ENCODE results near the gene MSH3. TPM values are rescaled to one million over a fixed set of nuclear protein-coding genes. Genes with fewer than 3 reads are reported as not detected.

The MSH3 gene
- polyA plus RNA-seq, 1 of the 3 experiments (the other 2 are of a cell fraction) = 3.5 TPM

GRCh38 chr5:80754900-80755299, 100.4 kb downstream of the MSH3 start:
- H3K4me3 ChIP-seq (ENCODE audit: low read depth in 2 of 2, low read length in 1 of 2) = no peak overlapping the region
- H2AFZ ChIP-seq (ENCODE audit: low read depth) = no peak overlapping the region
- no peaks in the 10 kb centered on the region; a peak in 1 of 4 replicates for H3K4me1 ChIP-seq (ENCODE audit: control insufficient read depth in 1 of 2, insufficient read depth in 2 of 2, low read depth in 1 of 2, low read length in 1 of 2)
- DNase-seq = no peak
- H3F3A ChIP-seq (replicated peaks; ENCODE audit: insufficient read depth) = no peaks in the 10 kb centered on the region
- peaks cover 8 to 11% of the 10 kb centered on the region in 2 experiments for H3K36me3 ChIP-seq (replicated peaks in 1 of 2; ENCODE audit: control insufficient read depth in 1 of 2, insufficient read depth in 2 of 2, low read length in 1 of 2)
- H3K4me2 ChIP-seq = no peak overlapping the region
- H4K20me1 ChIP-seq (ENCODE audit: insufficient read depth) = no peaks in the 10 kb centered on the region
- TF ChIP-seq FOXJ3 (CRISPR knock-in tag; IDR thresholded peaks at IDR 0.05) (no peak), NFIC (IDR thresholded peaks at IDR 0.05; ENCODE audit: borderline replicate concordance) (no peak), GABPA (IDR thresholded peaks at IDR 0.05; ENCODE audit: low read depth) (no peak), PBX3 (IDR thresholded peaks at IDR 0.05) (no peak), EZH2phosphoT487 (IDR thresholded peaks at IDR 0.05; ENCODE audit: borderline replicate concordance, low read depth) (no peak), SIN3A (IDR thresholded peaks at IDR 0.05; ENCODE audit: borderline replicate concordance, low read depth, low read length) (no peak), SMC3 (IDR thresholded peaks at IDR 0.05; ENCODE audit: low read depth, low read length) (no peak), CHD2 (IDR thresholded peaks at IDR 0.05; ENCODE audit: low read length, partially characterized antibody) (no peak)
- no peaks in the 10 kb centered on the region for H3K79me2 ChIP-seq (ENCODE audit: insufficient read depth)
- H3K27ac ChIP-seq (ENCODE audit: low read depth in 2 of 2, low read length in 1 of 2) = no peak overlapping the region
- ChIA-PET CTCF (no interaction called here), POLR2A (no interaction called here)
- H3K27me3 ChIP-seq (ENCODE audit: insufficient read depth) = no peaks in the 10 kb centered on the region
- H3K9me2 ChIP-seq = no peaks in the 10 kb centered on the region
- 96% methylated on average over 7 of the region's 7 CpGs for WGBS (ENCODE audit: low lambda C conversion rate)
- H3K9me3 ChIP-seq = no peaks in the 10 kb centered on the region
- no peak overlapping the region for H3K9ac ChIP-seq

- WGBS (ENCODE audit: low lambda C conversion rate) = 92% methylated on average over 3 of the region's 3 CpGs
These were observed 101.2 kb downstream of the MSH3 start for GRCh38 chr5:80755626-80756025.

More at GRCh38 chr5:80755626-80756025, 101.2 kb downstream of the MSH3 start:
- no peaks in the 10 kb centered on the region for H3K9me2 ChIP-seq
- no peak for DNase-seq
- H3K27ac ChIP-seq (ENCODE audit: low read depth in 2 of 2, low read length in 1 of 2) = no peak overlapping the region
- ChIA-PET CTCF (no interaction called here), POLR2A (no interaction called here)
- H3K36me3 ChIP-seq (replicated peaks in 1 of 2; ENCODE audit: control insufficient read depth in 1 of 2, insufficient read depth in 2 of 2, low read length in 1 of 2) = peaks cover 7 to 11% of the 10 kb centered on the region in 2 experiments
- H3K9ac ChIP-seq = no peak overlapping the region
- no peaks in the 10 kb centered on the region for H3K9me3 ChIP-seq
- no peaks in the 10 kb centered on the region; a peak in 1 of 4 replicates for H3K4me1 ChIP-seq (ENCODE audit: control insufficient read depth in 1 of 2, insufficient read depth in 2 of 2, low read depth in 1 of 2, low read length in 1 of 2)
- H2AFZ ChIP-seq (ENCODE audit: low read depth) = no peak overlapping the region; the same call in 1 of the 2 replicates
- no peak overlapping the region for H3K4me3 ChIP-seq (ENCODE audit: low read depth in 2 of 2, low read length in 1 of 2)
- H3K79me2 ChIP-seq (ENCODE audit: insufficient read depth) = no peaks in the 10 kb centered on the region
- H3K4me2 ChIP-seq = no peak overlapping the region
- H3F3A ChIP-seq (replicated peaks; ENCODE audit: insufficient read depth) = no peaks in the 10 kb centered on the region
- no peaks in the 10 kb centered on the region for H4K20me1 ChIP-seq (ENCODE audit: insufficient read depth)
- TF ChIP-seq RXRA (IDR thresholded peaks at IDR 0.05; ENCODE audit: borderline replicate concordance, low read depth) (no peak), YY1 (IDR thresholded peaks at IDR 0.05; ENCODE audit: low read depth) (no peak), USF2 (IDR thresholded peaks at IDR 0.05; ENCODE audit: borderline replicate concordance, low read depth, low read length) (no peak), FOXJ3 (CRISPR knock-in tag; IDR thresholded peaks at IDR 0.05) (no peak), EP300 (IDR thresholded peaks at IDR 0.05; ENCODE audit: borderline replicate concordance in 1 of 2, low read depth in 1 of 2, low read length in 1 of 2) (no peak), IRF3 (IDR thresholded peaks at IDR 0.05; ENCODE audit: low read depth, low read length) (no peak), ZBTB33 (IDR thresholded peaks at IDR 0.05; ENCODE audit: borderline replicate concordance, low read depth) (no peak), CHD2 (IDR thresholded peaks at IDR 0.05; ENCODE audit: low read length, partially characterized antibody) (no peak), CTCF (IDR thresholded peaks at IDR 0.05) (no peak), TAF1 (IDR thresholded peaks at IDR 0.05; ENCODE audit: borderline replicate concordance, low read depth, low read length) (no peak)
- H3K27me3 ChIP-seq (ENCODE audit: insufficient read depth) = no peaks in the 10 kb centered on the region
